Activated naive CD8-positive, alpha-beta T cell treated with anti-CD3 and anti-CD28 coated beads, Interleukin-2, amount 50 U/mL, for 24 hours (primary cell): Measurements from ENCODE around the gene NDUFS8.

ENCODE experiments used
- ATAC-seq: fragments of 150-1000 bp; cut with Tn5 transposase; one replicate; pipeline ENCODE4 v1.10.0; 2021
- DNase-seq: peaks from one replicate; pipeline ENCODE4 v3.0.0; 2021
- H3K27ac Mint-ChIP-seq: one replicate; pipeline ENCODE4 v1.8.0; 2021; ENCODE audit warnings: mild to moderate bottlenecking, mixed read lengths
- H3K27me3 Mint-ChIP-seq: one replicate; pipeline ENCODE4 v1.8.0; 2021; ENCODE audit warnings: mixed read lengths
- H3K36me3 Mint-ChIP-seq: one replicate; pipeline ENCODE4 v1.8.0; 2021; ENCODE audit warnings: low read depth, mixed read lengths
- H3K4me1 Mint-ChIP-seq: one replicate; pipeline ENCODE4 v1.8.0; 2021; ENCODE audit warnings: mixed read lengths
- H3K4me3 Mint-ChIP-seq: one replicate; pipeline ENCODE4 v1.8.0; 2021; ENCODE audit warnings: mild to moderate bottlenecking, moderate library complexity, mixed read lengths
- H3K9me3 Mint-ChIP-seq: one replicate; pipeline ENCODE4 v1.8.0; 2021; ENCODE audit warnings: mixed read lengths

NDUFS8 gene

GRCh38 chr11:68033708-68034045 lies 3.2 kb downstream of the NDUFS8 start:
- ATAC-seq: no peak
- DNase-seq: no peak
- no peaks in the 10 kb centered on the region for H3K27me3 Mint-ChIP-seq
- H3K4me1 Mint-ChIP-seq: peaks cover 46% of the 10 kb centered on the region
- H3K36me3 Mint-ChIP-seq: peaks cover 5% of the 10 kb centered on the region
- H3K4me3 Mint-ChIP-seq: no peak overlapping the region
- no peak overlapping the region for H3K27ac Mint-ChIP-seq
- no peaks in the 10 kb centered on the region for H3K9me3 Mint-ChIP-seq

- no peak for DNase-seq
- ATAC-seq: no peak
- Mint-ChIP-seq H3K9me3 (no peaks in the 10 kb centered on the region), H3K4me1 (peaks cover 32% of the 10 kb centered on the region), H3K4me3 (no peak overlapping the region), H3K27ac (no peak overlapping the region), H3K36me3 (peaks cover 5% of the 10 kb centered on the region), H3K27me3 (no peaks in the 10 kb centered on the region)
Observed at GRCh38 chr11:68035266-68035876, 4.9 kb downstream of the NDUFS8 start.

GRCh38 chr11:68036141-68036716 lies 5.7 kb downstream of the NDUFS8 start:
- no peak for ATAC-seq
- H3K4me1 Mint-ChIP-seq: peaks cover 26% of the 10 kb centered on the region
- H3K9me3 Mint-ChIP-seq: no peaks in the 10 kb centered on the region
- H3K4me3 Mint-ChIP-seq: no peak overlapping the region
- peaks cover 5% of the 10 kb centered on the region for H3K36me3 Mint-ChIP-seq
- H3K27ac Mint-ChIP-seq: no peak overlapping the region
- no peaks in the 10 kb centered on the region for H3K27me3 Mint-ChIP-seq
- DNase-seq: no peak

- Mint-ChIP-seq H3K9me3 (no peaks in the 10 kb centered on the region), H3K4me3 (no peak overlapping the region), H3K4me1 (peaks cover 23% of the 10 kb centered on the region), H3K27ac (peak overlapping the region; percentile 87), H3K36me3 (peaks cover 3% of the 10 kb centered on the region), H3K27me3 (no peaks in the 10 kb centered on the region)
- ATAC-seq: no peak
- DNase-seq: peak; percentile 47
Observed at GRCh38 chr11:68036717-68037239, 6.3 kb downstream of the NDUFS8 start.

GRCh38 chr11:68037411-68038225 lies 7.1 kb downstream of the NDUFS8 start:
- Mint-ChIP-seq H3K27ac (peak overlapping the region; percentile 87), H3K9me3 (no peaks in the 10 kb centered on the region), H3K36me3 (peaks cover 3% of the 10 kb centered on the region), H3K27me3 (no peaks in the 10 kb centered on the region), H3K4me1 (peaks cover 22% of the 10 kb centered on the region), H3K4me3 (peak overlapping the region; percentile 26)
- DNase-seq (no peak), ATAC-seq (no peak)

GRCh38 chr11:68038226-68038717 lies 7.8 kb downstream of the NDUFS8 start:
- H3K4me1 Mint-ChIP-seq: peaks cover 22% of the 10 kb centered on the region
- no peak overlapping the region for H3K27ac Mint-ChIP-seq
- peak overlapping the region; percentile 82 for H3K4me3 Mint-ChIP-seq
- DNase-seq (no peak), ATAC-seq (no peak)
- H3K27me3 Mint-ChIP-seq: no peaks in the 10 kb centered on the region
- no peaks in the 10 kb centered on the region for H3K9me3 Mint-ChIP-seq
- peaks cover 3% of the 10 kb centered on the region for H3K36me3 Mint-ChIP-seq

GRCh38 chr11:68038718-68039525 lies 8.4 kb downstream of the NDUFS8 start, which contains the start of gene TCIRG1:
Gene TCIRG1 (plus strand): TSS chr11:68039025. CDS start chr11:68041272, 2,247 bp downstream.
- Mint-ChIP-seq H3K4me3 (peak within 1 kb of the TSS; percentile 82), H3K27me3 (no peaks in the 10 kb centered on the region), H3K9me3 (no peaks in the 10 kb centered on the region), H3K4me1 (peaks cover 22% of the 10 kb centered on the region), H3K27ac (peak within 1 kb of the TSS; percentile 85), H3K36me3 (peaks cover 3% of the 10 kb centered on the region)
- ATAC-seq (peak; percentile 68), DNase-seq (peak; percentile 72)

- DNase-seq: peak; percentile 17
- Mint-ChIP-seq H3K4me3 (peak overlapping the region; percentile 82), H3K27ac (peak overlapping the region; percentile 85), H3K9me3 (no peaks in the 10 kb centered on the region), H3K27me3 (no peaks in the 10 kb centered on the region), H3K36me3 (peaks cover 3% of the 10 kb centered on the region), H3K4me1 (peaks cover 22% of the 10 kb centered on the region)
- no peak for ATAC-seq
Observed at GRCh38 chr11:68039526-68040086, 9.1 kb downstream of the NDUFS8 start.

GRCh38 chr11:68040101-68040956 lies 9.8 kb downstream of the NDUFS8 start:
- Mint-ChIP-seq H3K4me1 (peaks cover 22% of the 10 kb centered on the region), H3K9me3 (no peaks in the 10 kb centered on the region), H3K36me3 (peaks cover 1% of the 10 kb centered on the region), H3K27me3 (no peaks in the 10 kb centered on the region), H3K27ac (peak overlapping the region; percentile 85), H3K4me3 (peak overlapping the region; percentile 82)
- peak; percentile 42 for ATAC-seq
- peak; percentile 62 for DNase-seq

GRCh38 chr11:68040957-68041591 lies 10.6 kb downstream of the NDUFS8 start:
- DNase-seq (no peak), ATAC-seq (no peak)
- Mint-ChIP-seq H3K36me3 (peaks cover 2% of the 10 kb centered on the region), H3K4me3 (peak overlapping the region; percentile 82), H3K9me3 (no peaks in the 10 kb centered on the region), H3K27me3 (no peaks in the 10 kb centered on the region), H3K27ac (peak overlapping the region; percentile 18), H3K4me1 (peaks cover 22% of the 10 kb centered on the region)

GRCh38 chr11:68041617-68042218 lies 11.2 kb downstream of the NDUFS8 start:
- Mint-ChIP-seq H3K36me3 (peaks cover 2% of the 10 kb centered on the region), H3K4me3 (no peak overlapping the region), H3K4me1 (peaks cover 19% of the 10 kb centered on the region), H3K27ac (peak overlapping the region; percentile 67), H3K27me3 (no peaks in the 10 kb centered on the region), H3K9me3 (no peaks in the 10 kb centered on the region)
- DNase-seq (no peak), ATAC-seq (no peak)

GRCh38 chr11:68042219-68043028 lies 11.9 kb downstream of the NDUFS8 start:
- Mint-ChIP-seq H3K4me3 (no peak overlapping the region), H3K9me3 (no peaks in the 10 kb centered on the region), H3K4me1 (peaks cover 12% of the 10 kb centered on the region), H3K27ac (no peak overlapping the region), H3K27me3 (no peaks in the 10 kb centered on the region), H3K36me3 (peaks cover 2% of the 10 kb centered on the region)
- DNase-seq (no peak), ATAC-seq (no peak)
